Measurements from ENCODE around the gene RAMACL. TPM values are rescaled to one million over a fixed set of nuclear protein-coding genes. Genes with fewer than 3 reads are reported as not detected.

Gene RAMACL
- total and polyA plus RNA-seq, 2 donors (not counting 1 experiment from before 2014, with no cell fraction given): 2.7 TPM; not detected in 1

GRCh38 chr6:166533205-166533824, 53.2 kb downstream of the RAMACL start:
- no peak overlapping the region for H3K4me3 ChIP-seq (ENCODE audit: control extremely low read depth in 1 of 5, extremely low read depth in 1 of 5, insufficient read depth in 1 of 5, low read depth in 2 of 5, low read length in 4 of 5)
- H3K9ac ChIP-seq (ENCODE audit: low read length): no peak overlapping the region
- intact Hi-C loops (cut with micrococcal nuclease): no loop called here
- H3K27ac ChIP-seq (ENCODE audit: low read length in 2 of 2): no peak overlapping the region
- no peak overlapping the region for H3K4me2 ChIP-seq (replicated peaks; ENCODE audit: low read depth, low read length, poor library complexity, severe bottlenecking)
- no peak overlapping the region for H2AFZ ChIP-seq (ENCODE audit: insufficient read depth, low read depth, low read length, poor library complexity, severe bottlenecking)
- no peaks in the 10 kb centered on the region for H4K20me1 ChIP-seq (ENCODE audit: control insufficient read depth, insufficient read depth, low read length, poor library complexity, severe bottlenecking)
- DNase-seq (no peak), ATAC-seq (ENCODE audit: low read depth) (no peak)
- H3K4me1 ChIP-seq (ENCODE audit: control insufficient read depth in 2 of 2, insufficient read depth in 2 of 2, low read length in 2 of 2): no peaks in the 10 kb centered on the region
- peaks cover 0 to 3% (median 0%) of the 10 kb centered on the region in 3 donors for H3K9me3 ChIP-seq (ENCODE audit: control extremely low read depth in 1 of 3, control insufficient read depth in 2 of 3, insufficient read depth in 1 of 3, low read length in 2 of 3)
- no peaks in the 10 kb centered on the region for H3K27me3 ChIP-seq (replicated peaks in 1 of 4; ENCODE audit: control extremely low read depth in 1 of 4, control insufficient read depth in 3 of 4, insufficient read depth in 4 of 4, low read length in 3 of 4)
- CTCF ChIA-PET: no interaction called here
- H3K27ac Mint-ChIP-seq: no peak overlapping the region
- H3K36me3 ChIP-seq (replicated peaks in 1 of 2; ENCODE audit: control extremely low read depth in 1 of 2, control insufficient read depth in 1 of 2, extremely low read depth in 1 of 2, insufficient read depth in 2 of 2, low read length in 1 of 2): no peaks in the 10 kb centered on the region
- POLR2A ChIA-PET: no interaction called here
- H3K79me2 ChIP-seq (ENCODE audit: control insufficient read depth, insufficient read depth, low read length): no peaks in the 10 kb centered on the region
- H3K4me1 Mint-ChIP-seq: peaks cover 2% of the 10 kb centered on the region
- no peaks in the 10 kb centered on the region for H3K27me3 Mint-ChIP-seq
- TF ChIP-seq EZH2 (IDR thresholded peaks at IDR 0.05; ENCODE audit: borderline replicate concordance, insufficient read depth, low read depth, low read length, poor library complexity, severe bottlenecking) (no peak), CTCF (IDR thresholded peaks at IDR 0.05) (no peak)
- no peak overlapping the region for H3K4me3 Mint-ChIP-seq
- 98% methylated on average over 8 of the region's 15 CpGs for WGBS (ENCODE audit: insufficient coverage)
- H3K9me3 Mint-ChIP-seq (ENCODE audit: insufficient read depth): no peaks in the 10 kb centered on the region

Other genes starting within 250 kb of the RAMACL start
- gene SFT2D1, start 244.1 kb downstream of the RAMACL start, total RNA-seq: 52.0 and 59.0 TPM in 2 replicates
- gene SFT2D1, start 244.1 kb downstream of the RAMACL start, polyA plus RNA-seq: 38.2 and 53.8 TPM in 2 replicates
- gene MPC1, start 203.7 kb downstream of the RAMACL start, total RNA-seq: 19.6 and 23.9 TPM in 2 replicates
- 17.5 and 19.8 TPM in 2 replicates for gene MPC1, start 203.7 kb downstream of the RAMACL start, polyA plus RNA-seq
- gene RPS6KA2, start 40.6 kb upstream of the RAMACL start, total RNA-seq: 16.0 and 17.1 TPM in 2 replicates
- 2.2 and 3.6 TPM in 2 replicates for gene RPS6KA2, start 40.6 kb upstream of the RAMACL start, polyA plus RNA-seq